HuH-7 (cell line): ENCODE data around the gene ZIC3.

ENCODE experiments used
- DNase-seq: peaks from one replicate; pipeline ENCODE4 v3.0.0; 2011; ENCODE audit warnings: low spot score

ZIC3 gene

DNA sequence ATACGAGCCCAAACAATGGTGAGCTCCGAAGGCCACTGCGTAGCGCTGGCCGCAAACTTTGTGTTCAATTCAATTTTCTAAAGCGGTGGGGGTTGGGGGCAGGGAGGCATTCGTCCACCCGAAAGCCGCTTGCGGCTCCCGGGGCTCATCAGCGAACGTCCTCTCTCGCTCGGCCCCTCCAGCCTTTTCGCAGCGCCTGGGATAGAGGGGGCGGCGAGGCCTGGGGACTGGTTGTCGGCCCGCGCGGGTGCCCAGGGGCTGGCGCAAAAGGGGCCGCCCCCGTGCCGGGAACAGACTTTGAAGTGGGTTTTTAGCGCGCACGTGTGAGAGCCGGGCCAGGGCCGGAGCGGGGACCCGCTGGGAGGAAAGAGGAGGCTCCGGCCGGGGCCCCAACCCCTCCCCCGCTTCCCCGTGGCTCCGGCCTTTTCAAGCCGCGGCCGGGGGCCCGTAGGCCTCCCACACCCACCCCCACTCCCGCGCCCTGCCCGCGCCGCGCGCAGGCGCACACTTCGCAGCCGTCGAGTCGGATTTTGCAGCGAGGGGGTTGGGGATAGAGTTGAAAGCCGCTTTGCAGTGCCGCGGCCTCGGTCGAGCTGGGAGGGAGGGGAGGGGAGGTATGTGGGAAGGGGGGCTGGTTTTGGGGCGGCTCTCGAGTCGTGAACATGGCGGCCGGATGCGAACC is 8.3 kb downstream of the ZIC3 start:
- DNase-seq = no peak

DNA sequence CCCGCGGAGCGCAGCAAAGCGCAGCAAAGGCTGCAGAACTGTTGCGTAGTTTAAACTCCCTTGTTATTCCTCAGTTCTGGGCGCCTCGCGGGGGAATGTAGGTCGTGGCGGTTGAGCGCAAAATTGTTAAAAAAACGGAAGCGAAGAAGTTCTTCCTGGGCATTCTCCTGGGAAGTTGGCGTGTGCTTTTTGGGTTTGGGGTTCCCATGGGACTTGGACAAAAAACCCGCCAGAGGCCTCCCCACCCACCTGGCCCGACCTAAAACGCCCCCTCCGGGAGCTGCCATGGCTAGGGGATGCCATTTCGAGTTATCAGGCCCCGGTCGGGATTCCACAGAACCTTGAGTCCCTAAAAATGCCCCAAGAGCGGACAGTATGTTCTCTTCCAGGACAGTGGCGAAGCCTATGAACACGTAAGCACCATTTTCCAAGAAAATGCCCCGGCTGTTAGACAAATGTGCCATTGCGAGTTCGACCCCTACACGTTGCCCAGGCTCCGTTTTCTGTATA is 8.9 kb downstream of the ZIC3 start:
- DNase-seq = no peak

DNA sequence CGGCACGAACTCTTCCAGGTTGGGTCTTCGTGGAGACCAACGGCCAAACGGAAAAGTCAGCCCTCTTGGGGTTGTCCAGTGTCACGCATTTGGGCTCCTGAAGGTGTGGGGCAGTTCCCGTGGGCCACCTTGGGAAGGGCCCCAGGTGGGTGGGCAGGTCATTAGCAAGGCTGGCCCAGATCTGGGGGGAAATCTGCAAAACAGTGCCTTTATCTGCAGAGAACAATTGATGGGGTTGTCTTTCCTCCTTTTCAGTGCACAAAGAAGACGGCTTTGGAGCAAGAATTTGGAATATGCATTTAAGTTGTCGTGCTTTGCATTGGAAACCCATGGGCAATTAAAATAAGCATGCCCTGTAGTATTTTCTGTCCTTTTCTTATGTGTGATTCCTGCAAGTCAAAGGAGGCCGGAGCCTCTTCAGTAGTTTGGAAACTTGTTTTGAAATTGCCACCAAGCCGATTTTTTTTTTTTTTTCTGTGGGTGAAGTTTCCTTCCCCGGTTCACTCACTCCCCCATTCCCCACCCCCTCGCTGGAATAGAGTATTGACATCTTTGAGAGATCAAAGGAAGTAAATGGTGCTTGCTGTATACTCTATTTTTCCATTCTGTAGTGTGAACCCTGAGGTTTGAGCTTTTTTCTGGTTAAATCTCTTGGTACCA is 9.8 kb downstream of the ZIC3 start:
- no peak for DNase-seq

DNA sequence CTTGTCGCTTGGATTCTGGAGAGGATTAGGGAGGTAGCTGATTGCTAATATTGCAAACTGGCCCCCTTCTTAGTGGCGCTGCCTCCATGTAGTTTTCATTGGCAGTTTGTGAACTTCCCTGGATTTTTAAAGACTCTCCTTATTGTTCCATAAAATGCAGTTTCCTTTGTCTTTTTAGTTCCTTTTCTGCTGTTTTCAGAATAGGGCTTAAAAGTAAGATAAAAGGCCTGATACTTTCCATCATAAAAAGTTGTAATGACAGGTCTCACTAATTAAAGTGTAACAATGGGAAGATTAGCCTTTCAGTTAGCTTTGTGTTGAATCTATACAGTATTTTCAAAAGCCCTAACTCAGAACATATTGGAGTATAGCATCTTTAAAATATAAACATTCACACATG is 21.2 kb downstream of the ZIC3 start:
- no peak for DNase-seq

DNA sequence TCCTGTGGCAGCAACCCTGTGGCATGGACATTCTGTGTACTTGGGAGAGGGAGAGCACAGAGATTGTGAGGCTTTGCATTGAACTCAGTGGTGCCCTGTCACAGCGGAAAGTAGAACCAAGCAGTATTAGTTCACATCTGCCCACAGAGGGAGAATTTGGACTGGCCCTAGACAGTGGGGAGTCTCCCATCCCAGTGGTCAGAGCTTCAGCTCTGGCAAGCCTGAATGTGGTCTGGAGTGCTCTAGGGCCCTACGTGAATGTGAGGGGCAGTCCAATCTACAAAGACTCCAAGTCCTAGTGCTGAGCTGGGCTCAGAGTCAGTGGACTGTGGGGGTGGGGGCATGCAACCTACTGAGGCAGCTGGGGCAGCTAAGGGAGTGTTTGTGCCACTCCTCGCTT is 34.8 kb downstream of the ZIC3 start:
- DNase-seq = no peak
